RPMI8226 (cell line): ENCODE data around the gene AP1G2.
"Not testable (repeated sequence)": the region's sequence is repeated elsewhere in the genome, so short reads cannot be mapped to it uniquely, and the experiment has no call there.

Experiments
- DNase-seq: peaks from one replicate; pipeline ENCODE4 v3.0.0-alpha.2; 2015

AP1G2 gene, protein sequence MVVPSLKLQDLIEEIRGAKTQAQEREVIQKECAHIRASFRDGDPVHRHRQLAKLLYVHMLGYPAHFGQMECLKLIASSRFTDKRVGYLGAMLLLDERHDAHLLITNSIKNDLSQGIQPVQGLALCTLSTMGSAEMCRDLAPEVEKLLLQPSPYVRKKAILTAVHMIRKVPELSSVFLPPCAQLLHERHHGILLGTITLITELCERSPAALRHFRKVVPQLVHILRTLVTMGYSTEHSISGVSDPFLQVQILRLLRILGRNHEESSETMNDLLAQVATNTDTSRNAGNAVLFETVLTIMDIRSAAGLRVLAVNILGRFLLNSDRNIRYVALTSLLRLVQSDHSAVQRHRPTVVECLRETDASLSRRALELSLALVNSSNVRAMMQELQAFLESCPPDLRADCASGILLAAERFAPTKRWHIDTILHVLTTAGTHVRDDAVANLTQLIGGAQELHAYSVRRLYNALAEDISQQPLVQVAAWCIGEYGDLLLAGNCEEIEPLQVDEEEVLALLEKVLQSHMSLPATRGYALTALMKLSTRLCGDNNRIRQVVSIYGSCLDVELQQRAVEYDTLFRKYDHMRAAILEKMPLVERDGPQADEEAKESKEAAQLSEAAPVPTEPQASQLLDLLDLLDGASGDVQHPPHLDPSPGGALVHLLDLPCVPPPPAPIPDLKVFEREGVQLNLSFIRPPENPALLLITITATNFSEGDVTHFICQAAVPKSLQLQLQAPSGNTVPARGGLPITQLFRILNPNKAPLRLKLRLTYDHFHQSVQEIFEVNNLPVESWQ

DNA sequence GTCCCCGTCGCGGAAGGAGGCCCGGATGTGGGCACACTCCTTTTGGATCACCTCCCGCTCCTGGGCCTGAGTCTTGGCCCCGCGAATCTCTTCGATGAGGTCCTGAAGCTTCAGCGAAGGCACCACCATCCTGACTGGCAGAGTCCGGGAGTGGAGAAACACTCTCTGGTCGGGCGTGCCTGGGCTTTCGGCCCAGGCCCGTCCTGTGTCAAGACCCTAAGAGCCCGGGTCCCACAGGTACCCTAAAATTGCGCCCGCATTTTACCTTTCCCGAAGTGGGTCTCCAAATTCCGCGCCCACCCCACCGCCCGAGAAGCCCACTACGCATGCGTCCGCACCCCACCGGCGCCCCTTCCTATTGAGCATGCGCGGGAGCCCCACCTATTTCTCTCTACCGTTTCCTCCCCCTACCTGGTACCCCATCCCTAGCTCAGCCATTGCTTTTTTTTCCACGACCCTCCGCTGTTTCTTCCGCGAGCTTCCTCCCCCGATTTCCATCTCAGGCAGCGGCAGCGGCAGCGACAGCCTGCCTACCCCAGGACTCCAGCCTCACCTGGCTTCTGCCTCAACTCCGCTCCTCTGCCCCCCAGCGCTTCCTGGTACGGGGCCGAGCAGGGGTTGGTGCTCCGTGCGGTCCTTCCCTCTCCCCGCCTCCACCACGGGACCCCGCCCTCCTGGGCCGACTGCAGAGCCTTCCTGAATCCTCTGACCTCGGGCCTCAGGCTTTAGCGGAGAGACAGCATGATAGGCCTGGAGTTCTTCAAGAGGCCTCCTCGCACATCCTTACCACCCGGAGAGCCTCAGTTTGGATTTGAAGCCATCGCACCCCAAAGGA lies at the start of gene AP1G2:
Gene AP1G2, minus strand, starts transcription at position 606 of the 835 bp plus-strand sequence. Its CDS starts 477 bp downstream, at position 129.
- peak; percentile 80 for DNase-seq

DNA sequence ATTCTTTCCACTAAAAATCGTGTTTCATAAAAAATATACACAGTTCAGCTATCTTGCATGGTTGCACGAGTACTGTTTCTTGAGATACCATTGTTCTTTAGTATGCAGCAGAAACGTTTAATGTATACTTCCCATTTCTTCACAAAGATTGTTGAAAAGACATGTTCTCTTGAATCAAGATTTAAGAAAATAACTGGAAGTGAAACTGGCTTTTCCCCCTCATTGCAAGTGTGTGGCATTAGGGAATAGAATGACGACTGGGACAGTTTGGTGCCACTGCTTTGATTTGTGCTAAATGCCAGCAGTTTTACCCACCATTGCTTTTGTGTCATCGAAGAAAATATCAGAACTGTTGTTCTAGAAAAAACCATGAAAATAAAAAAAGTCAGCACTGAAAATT lies 48.3 kb upstream of the AP1G2 start:
- DNase-seq, result no peak

DNA sequence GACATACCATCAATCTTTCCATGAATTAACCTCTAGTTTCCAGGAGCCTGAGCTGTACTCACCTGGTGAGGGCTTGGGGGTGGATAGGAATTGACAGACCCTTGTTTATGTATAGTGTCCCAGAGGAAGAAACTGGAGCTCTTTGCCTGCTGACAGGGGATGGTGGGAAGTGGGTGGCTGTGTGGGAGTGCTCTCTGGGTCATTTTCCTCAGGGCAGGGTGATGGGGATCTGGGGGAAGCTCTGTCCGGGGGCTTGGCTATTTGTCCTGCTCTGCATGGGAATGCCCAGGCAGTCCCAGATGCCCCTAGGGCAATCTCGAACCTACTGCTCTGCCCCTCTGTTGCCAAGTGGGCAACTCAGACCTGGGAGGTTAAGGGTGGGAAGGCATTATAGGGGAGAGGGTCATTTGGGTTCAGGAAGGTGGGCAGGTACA lies 46.8 kb upstream of the AP1G2 start:
- DNase-seq, result no peak

DNA sequence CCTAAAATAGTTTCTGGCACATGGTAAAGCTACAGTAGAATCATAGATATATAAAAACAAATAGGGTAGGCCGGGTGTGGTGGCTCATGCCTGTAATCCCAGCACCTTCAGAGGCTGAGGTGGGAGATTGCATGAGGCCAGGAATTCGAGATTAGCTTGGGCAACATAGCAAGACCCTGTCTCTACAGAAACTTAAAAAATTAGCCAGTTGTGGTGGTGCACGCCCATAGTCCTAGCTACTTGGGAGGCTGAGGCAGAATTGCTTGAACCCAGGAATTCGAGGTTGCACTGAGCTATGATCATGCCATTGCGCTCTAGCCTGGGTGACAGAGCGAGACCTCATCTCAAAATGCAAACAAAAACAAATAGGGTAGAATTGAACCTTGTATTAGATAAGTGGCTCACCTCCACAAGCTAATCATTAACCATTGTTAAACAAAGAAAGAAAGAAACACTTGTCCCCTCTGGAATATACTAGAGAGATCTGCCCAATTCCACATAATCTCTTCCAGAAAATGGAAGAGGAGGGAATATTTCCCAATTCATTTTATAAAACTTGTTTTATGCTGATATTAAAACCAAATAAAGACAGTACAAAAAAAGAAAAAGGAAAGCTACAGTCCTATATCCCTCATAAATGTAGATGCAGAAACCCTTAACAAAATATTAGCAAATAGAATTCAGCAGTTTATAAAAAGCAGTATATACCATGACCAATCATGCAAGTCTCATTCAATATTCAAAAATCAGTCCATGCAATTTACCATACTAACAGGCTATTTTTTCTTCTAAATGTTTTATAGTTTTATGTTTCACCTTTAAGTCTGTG lies 45.9 kb upstream of the AP1G2 start:
- DNase-seq, result no peak

DNA sequence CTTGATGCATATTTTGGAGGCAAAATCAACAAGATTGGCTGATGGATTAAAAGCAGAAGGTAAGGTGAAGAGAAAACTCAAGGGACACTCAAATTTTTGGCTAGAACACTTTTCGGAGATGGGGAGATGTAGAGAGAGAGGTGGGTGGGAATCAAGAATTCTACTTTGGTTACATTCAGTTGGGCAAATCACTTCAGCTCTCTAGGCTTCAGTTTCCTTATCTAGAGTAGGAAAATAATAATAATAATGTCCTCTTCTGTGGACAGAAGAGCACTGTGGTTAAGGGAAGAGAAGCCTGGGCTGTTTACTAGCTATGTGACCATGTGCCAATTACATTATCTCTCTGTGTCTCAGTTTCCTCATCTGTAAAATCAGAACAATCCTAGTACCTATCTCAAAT lies 45.2 kb upstream of the AP1G2 start:
- DNase-seq, result no peak

DNA sequence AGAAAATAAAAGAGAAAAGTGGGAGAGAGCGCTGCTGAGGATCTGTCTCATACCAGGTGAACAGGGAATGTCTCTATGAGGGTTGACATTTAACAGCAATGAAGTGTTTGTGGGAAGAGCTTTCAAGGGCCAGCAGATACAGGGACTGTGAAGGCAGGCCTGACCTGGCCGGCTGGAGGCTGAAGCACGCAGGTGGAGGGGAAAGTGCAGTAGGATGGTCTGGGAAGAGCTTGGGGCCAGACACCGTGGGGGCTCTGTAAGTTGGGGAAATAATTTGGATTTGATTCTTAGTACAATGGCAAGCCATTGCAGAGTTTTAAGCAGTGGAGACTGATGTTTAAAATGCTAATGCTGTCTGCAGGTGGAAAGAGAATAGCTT lies 44.8 kb upstream of the AP1G2 start:
- DNase-seq, result no peak

DNA sequence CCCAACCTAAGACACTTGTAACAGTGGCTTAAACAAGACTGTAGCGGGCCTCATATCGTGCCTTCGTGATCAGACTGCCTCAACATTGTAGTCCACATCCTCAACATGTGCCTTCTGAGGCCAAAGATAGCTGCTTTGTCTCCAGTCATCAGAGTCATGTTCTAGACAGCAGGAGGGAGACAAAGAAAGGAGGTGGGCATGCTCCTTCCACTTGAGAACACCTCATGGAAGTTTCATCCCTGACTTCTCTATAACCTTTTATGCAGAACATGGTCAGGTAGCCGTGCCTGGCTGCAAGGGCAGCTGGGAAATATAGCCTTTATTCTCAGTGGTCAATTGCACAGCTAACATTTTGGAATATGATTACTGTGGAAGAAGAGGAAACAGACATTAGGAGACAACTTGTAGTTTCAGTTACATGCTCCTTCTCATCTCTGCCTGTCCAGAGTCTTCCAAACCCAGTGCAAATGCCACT lies 43.3 kb upstream of the AP1G2 start:
- no peak for DNase-seq

DNA sequence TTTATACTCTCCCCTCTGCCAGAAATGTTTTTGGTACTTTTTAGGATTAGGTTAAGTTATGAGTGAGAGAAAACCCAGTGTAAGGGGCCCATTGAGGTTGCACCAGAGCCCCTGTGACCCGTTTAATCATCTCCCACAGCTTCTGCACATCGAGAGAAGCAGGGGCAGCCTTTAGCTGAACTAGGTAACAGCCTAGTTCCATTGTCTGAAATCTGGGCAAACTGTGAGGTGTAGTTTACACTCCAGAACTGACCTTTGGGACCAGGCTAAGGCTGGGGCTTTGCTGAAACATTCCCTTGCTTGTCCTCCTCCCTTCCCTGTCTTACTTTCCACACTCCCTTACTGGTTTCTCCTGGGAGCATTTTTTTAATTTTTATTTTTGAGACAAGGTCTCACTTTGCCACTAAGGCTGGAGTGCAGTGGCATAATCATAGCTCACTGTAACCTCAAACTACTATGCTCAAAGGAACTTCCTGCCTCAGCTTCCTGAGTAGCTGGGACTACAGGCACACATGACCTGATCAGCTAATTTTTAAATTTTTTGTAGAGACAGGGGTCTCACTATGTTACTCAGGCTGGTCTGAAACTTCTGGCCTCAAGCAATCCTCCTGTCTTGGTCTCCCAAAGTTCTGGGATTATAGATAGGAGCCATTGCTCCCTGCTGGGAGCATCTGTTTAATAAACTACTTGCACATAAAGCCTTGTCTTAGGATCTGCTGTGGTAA lies 42.7 kb upstream of the AP1G2 start:
- DNase-seq, result no peak

DNA sequence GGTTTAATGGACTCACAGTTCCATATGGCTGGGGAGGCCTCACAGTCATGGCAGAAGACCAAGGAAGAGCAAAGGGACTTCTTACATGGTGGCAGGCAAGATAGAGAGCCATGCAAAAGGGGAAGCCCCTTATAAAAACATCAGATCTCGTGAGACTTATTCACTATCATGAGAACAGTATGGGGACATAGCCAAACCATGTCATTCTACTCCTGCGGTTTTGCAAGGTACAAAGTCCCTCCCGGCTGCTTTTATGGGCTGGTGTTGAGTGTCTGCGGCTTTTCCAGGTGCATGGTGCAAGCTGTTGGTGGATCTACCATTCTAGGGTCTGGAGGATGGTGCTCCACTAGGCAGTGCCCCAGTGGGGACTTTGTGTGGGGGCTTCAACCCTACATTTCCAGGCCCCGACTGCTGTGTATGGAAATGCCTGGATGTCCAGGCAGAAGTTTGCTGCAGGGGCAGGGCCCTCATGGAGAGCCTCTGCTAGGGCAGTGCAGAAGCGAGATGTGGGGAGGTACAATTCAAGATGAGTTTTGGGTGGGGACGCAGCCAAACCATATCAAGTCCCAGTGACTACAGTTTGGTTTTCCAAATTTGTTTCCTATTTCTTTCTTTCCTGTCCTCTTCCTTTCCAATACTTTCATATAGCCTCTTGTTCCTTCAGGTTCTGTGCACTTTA lies 42.0 kb upstream of the AP1G2 start:
- DNase-seq, result not testable (repeated sequence)

DNA sequence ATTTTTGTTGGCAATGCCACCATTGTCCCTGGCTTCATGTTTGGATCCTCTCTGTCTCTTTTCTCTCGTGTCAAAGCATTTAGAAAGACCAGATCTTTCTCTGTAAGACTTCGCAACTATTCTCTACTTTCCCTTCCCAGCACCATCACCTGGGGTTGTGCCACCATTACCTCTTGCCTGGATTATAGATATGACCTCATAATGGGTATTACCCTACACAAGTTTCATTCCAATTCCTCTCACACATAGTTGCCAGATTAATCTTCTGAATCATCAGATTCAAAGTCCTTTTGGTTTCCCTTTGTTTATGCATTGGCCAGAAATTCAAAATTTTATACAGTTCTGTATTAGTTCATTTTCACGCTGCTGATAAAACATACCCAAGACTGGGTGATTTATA lies 41.4 kb upstream of the AP1G2 start:
- DNase-seq, result no peak

DNA sequence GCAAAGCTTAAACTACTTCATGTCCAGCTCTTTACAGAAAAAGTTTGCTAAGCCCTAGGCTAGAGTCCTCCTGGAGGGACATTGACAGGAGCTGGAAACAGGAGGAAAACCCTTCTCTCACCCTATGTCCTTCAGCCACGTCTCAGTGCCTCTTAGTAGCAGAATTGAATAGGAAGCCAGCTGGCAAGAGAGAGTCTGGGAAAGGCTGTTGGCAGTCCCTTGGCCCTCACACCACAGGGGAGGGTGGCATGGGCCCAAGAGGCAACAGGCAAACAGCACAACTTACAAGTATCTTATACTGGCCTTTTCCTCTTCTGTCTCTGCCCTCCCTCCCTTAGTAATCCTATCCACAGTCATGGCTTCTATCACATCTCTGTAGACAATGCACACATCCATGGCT lies 40.9 kb upstream of the AP1G2 start:
- DNase-seq, result no peak

DNA sequence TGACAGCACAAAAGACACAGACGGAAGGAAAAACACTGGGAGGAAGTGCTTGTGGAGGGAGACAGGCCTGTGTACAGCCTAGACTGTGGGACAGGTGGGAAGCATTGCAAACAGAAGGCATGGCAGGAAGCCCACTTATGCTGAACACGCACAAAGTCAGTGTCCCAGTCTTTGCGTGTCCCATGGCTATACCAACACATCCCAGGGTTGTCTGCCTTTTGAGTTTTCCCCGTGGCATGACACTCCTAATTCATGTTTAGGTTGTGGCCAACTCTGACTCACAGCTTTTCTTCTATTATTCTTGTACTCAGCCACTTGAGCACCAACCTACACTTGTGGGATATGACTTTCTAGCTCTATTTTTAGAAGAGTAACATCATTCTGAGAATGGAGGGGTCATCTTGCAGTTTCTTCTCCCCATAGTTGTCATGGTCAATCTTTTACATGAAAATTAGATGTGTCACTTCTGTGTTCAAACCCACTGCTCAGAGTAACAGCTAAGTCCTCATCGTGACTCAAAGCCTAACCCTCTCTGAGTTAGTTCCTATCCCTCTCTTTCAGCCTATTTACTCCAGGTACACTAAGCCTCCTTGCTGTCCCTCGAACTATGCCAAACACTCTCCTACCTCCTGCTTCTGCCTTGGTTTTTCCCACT lies 38.5 kb upstream of the AP1G2 start:
- no peak for DNase-seq

DNA sequence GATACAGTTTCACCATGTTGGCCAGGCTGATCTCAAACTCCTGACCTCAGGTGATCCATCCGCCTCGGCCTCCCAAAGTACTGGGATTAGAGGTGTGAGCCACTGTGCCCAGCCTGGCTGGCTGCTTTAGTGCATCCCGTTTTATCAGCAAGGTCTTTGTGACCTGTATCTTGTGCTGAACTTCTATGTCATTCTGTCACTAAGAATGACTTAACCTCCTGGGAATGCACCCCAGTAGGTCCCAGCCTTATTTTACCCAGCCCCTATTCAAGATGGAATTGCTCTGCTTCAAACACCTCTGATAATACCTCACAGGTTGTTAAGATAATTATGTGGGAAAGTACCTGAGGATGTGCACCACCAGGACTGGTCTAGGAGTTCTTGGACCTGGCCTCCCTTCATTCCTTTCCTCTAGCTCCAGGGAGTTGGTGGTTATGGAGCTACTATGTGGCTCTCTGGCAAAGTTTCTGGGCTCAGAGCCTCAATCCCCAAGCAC lies 37.1 kb upstream of the AP1G2 start:
- DNase-seq, result no peak

DNA sequence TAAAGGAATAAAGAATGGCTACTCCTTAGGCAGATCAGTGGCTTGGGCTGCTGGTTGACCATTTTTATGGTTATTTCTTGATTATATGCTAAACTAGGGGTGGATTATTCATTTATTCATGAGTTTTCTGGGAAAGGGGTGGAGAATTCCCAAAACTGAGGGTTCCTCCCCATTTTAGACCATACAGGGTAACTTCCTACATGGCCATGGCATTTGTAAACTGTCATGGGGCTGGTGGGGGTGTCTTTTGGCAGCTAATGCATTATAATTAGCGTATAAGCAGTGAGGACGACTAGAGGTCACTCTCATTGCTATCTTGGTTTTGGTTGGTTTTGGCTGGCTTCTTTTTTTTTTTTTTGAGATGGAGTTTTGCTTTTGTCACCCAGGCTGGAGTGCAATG lies 36.6 kb upstream of the AP1G2 start:
- DNase-seq, result no peak

DNA sequence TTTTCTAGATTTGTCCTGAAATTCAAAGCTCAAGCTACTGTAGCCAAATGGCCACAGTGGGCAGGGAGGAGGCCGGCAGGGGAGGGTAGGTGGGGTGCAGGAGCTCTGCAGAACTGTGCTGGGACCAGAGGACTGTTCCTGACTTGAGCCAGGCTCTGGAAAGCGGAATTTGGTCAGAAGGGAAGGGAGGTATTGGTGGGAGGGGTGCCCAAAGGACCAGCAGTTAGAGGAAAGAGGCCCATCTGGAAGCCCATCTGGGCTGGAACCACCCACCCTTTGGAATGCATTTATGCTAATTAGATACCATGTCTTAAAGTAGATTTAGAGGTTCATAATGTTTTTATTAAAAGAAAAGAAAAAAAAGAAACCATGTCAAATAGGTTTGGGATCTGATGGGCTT lies 35.5 kb upstream of the AP1G2 start:
- DNase-seq, result no peak

DNA sequence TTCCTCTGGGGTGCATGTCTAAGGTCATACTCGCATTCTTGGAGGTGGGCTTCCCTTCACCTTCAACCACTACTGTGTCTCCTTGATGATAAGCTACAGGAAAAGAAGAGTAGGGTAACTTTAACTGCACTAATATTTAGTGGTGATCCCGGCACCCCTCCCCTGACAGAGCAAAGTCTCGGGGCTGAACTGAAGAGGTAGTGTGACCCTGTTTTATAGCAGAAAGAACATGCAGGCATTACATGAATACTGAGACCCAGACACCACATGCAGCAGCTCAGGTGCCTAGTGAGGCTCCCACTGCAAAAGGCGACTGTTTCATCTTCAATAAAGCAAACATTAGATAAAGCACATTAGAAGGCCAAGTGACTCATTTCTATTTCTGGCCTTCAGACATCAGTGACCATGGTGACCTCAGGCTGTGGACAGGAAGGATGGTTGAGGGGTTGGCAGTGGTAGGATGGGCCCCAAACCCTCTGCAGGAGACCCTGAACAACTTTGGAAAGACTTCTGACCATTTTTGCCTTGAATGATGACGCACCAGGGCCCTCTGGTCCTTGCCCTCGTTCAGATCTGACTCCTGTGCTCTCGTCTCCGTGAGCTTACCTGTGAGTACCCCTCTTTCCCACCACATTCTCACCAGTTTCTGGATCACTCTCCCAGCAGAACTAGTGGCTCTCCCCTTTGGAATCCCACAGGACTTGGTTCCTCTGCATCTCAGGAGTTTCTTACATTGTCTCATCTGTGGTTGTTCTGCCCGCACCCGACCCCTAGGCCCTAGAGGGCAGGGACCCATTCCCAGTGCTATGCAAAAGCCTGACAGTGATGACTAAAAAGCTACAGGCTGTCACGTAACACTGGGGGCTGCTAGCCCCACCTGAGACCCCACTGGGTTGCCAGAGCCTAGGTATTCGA lies 34.8 kb upstream of the AP1G2 start:
- no peak for DNase-seq

DNA sequence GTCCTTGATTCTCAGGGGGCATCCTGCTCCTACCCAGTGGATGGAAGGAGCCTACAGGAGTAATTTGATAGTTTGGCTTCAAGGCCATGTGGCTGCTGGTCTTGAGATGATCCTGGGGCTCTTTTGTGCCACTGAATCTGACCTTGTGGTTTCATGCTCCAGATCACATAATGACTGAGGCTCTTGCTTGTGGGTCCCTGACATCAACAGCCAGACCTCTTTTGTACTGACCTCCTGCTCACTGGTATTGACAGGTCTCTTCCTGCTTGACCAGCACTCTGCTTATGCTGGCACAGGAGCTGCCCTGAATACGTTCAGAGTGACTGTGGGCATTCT lies 34.2 kb upstream of the AP1G2 start:
- no peak for DNase-seq

DNA sequence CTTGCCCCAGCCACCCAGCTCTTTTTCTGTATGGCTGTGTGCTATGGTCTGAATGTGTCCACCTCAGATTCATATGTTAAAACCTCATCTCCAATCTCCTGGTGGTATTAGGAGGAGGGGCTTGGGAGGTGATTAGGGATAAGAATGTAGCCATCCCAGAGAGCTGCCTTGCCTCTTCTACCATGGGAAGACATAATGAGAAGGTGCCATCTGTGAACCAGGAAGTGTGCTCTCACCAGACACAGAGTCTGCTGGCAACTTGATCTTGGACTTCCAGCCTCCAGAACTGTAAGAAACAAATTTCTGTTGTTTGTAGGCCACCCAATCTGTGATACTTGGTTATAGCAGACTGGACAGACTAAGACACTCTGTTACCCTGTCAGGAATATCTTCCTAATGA lies 33.8 kb upstream of the AP1G2 start:
- DNase-seq, result no peak

DNA sequence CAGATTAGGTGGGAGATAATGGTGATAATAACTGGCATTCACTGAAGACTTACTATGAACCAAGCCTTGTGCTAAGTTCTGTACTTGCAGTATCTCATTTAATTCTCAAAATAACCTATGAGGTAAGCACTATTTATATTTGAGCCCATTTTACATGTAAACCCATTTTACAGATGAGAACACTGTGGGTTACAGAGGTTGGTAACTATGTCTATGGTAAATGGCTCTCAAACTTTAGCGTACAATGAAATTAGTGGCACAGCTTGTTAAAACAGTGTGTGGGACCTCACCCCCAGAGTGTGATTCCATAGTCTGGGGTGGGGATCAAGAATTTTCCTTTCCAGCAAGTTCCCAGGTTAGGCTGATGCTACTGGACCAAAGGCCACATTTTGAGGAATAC lies 33.2 kb upstream of the AP1G2 start:
- DNase-seq, result no peak
